CD14-positive monocyte (primary cell): Measurements from ENCODE around the gene USP17L17. TPM values are rescaled to one million over a fixed set of nuclear protein-coding genes. Genes with fewer than 3 reads are reported as not detected.
"Not testable (repeated sequence)": the region's sequence is repeated elsewhere in the genome, so short reads cannot be mapped to it uniquely, and the experiment has no call there.

ENCODE experiments used
- DNase-seq, 3 donors: peaks; one replicate each; pipeline ENCODE4 v3.0.0-alpha.2; 2011 to 2022
- H2AFZ ChIP-seq: 2 replicates; pipeline ENCODE4 v1.6.0; 2012; ENCODE audit warnings: mild to moderate bottlenecking, low read depth, low read length, inconsistent platforms; ENCODE audit not compliant: insufficient read depth, poor library complexity, severe bottlenecking
- H3K27ac ChIP-seq, 2 donors: 1 replicate in 1 of 2; 2 replicates in 1 of 2; pipeline ENCODE4 v1.5.1; 2012 to 2013; ENCODE audit warnings: low read length in 2 of 2, control low read depth in 1 of 2, inconsistent platforms in 1 of 2, low read depth in 1 of 2, mild to moderate bottlenecking in 1 of 2
- H3K27me3 ChIP-seq, 2 donors: one replicate each; pipeline versions ENCODE4 v1.6.0 to v1.6.1; 2011 to 2013; ENCODE audit warnings: low read length in 2 of 2; ENCODE audit not compliant: control insufficient read depth in 2 of 2, insufficient read depth in 2 of 2
- H3K36me3 ChIP-seq, 2 donors: replicated peaks in 1 of 2; 1 replicate in 1 of 2; 2 replicates in 1 of 2; pipeline versions ENCODE4 v1.5.1 to v1.6.1; 2012 to 2013; ENCODE audit warnings: low read length in 2 of 2, control low read depth in 1 of 2, inconsistent platforms in 1 of 2, mild to moderate bottlenecking in 1 of 2; ENCODE audit not compliant: insufficient read depth in 2 of 2, control insufficient read depth in 1 of 2
- H3K4me1 ChIP-seq, 2 donors: 1 replicate in 1 of 2; 2 replicates in 1 of 2; pipeline versions ENCODE4 v1.5.1 to v1.6.1; 2012 to 2013; ENCODE audit warnings: low read length in 2 of 2, control low read depth in 1 of 2, inconsistent platforms in 1 of 2, mild to moderate bottlenecking in 1 of 2, moderate library complexity in 1 of 2; ENCODE audit not compliant: insufficient read depth in 2 of 2, control insufficient read depth in 1 of 2
- H3K4me2 ChIP-seq: replicated peaks from 2 replicates; pipeline ENCODE3; 2012; ENCODE audit warnings: low read length, moderate library complexity, mild to moderate bottlenecking; ENCODE audit not compliant: poor library complexity, severe bottlenecking; ENCODE audit errors: extremely low read depth
- H3K4me3 ChIP-seq, 3 experiments: fragments of 200-600 bp in 1 of 3; sonication (generic) in 1 of 3; replicated peaks in 1 of 3; 1 replicate in 2 of 3; 2 replicates in 1 of 3; pipeline ENCODE4 v1.5.1; 2011 to 2013; ENCODE audit warnings: low read length in 3 of 3, mild to moderate bottlenecking in 3 of 3, control low read depth in 2 of 3, low read depth in 2 of 3, inconsistent platforms in 1 of 3, moderate library complexity in 1 of 3
- H3K79me2 ChIP-seq: 2 replicates; pipeline ENCODE4 v1.6.0; 2012; ENCODE audit warnings: mild to moderate bottlenecking, control low read depth, inconsistent platforms, low read length, moderate library complexity; ENCODE audit not compliant: insufficient read depth
- H3K9ac ChIP-seq: 2 replicates; pipeline ENCODE4 v1.6.0; 2017; ENCODE audit warnings: low read length, mild to moderate bottlenecking; ENCODE audit not compliant: insufficient read depth, poor library complexity, severe bottlenecking
- H3K9me3 ChIP-seq, 2 donors: replicated peaks in 1 of 2; 1 replicate in 1 of 2; 2 replicates in 1 of 2; pipeline versions ENCODE4 v1.5.1 to v1.6.1; 2012 to 2013; ENCODE audit warnings: low read length in 2 of 2, control low read depth in 1 of 2; ENCODE audit not compliant: control insufficient read depth in 1 of 2, insufficient read depth in 1 of 2
- H4K20me1 ChIP-seq: 2 replicates; pipeline ENCODE4 v1.6.0; 2012; ENCODE audit warnings: mild to moderate bottlenecking, low read length, control low read depth, moderate library complexity; ENCODE audit not compliant: insufficient read depth
- H3K27ac Mint-ChIP-seq, 7 donors: one replicate each; pipeline ENCODE4 v1.8.0; 2020; ENCODE audit warnings: mild to moderate bottlenecking in 7 of 7, mixed read lengths in 7 of 7, moderate library complexity in 6 of 7, inconsistent platforms in 2 of 7
- H3K27me3 Mint-ChIP-seq, 3 donors: one replicate each; pipeline ENCODE4 v1.8.0; 2021 to 2022; ENCODE audit warnings: low read depth in 3 of 3, mild to moderate bottlenecking in 3 of 3, mixed read lengths in 3 of 3, moderate library complexity in 3 of 3, inconsistent platforms in 1 of 3
- H3K36me3 Mint-ChIP-seq, 2 donors: one replicate each; pipeline ENCODE4 v1.8.0; 2020; ENCODE audit warnings: mixed read lengths in 2 of 2, inconsistent platforms in 1 of 2, mild to moderate bottlenecking in 1 of 2
- H3K4me1 Mint-ChIP-seq: one replicate; pipeline ENCODE4 v1.8.0; 2020; ENCODE audit warnings: mild to moderate bottlenecking, mixed read lengths
- H3K4me3 Mint-ChIP-seq, 2 donors: one replicate each; pipeline ENCODE4 v1.8.0; 2020; ENCODE audit warnings: mild to moderate bottlenecking in 2 of 2, mixed read lengths in 2 of 2, moderate library complexity in 1 of 2
- H3K9me3 Mint-ChIP-seq, 7 donors: one replicate each; pipeline ENCODE4 v1.8.0; 2020 to 2022; ENCODE audit warnings: mixed read lengths in 7 of 7, mild to moderate bottlenecking in 6 of 7, moderate library complexity in 6 of 7, inconsistent platforms in 2 of 7
- WGBS: methylation state at CpG from one replicate; pipeline ENCODE4 v1.1.5; 2013; ENCODE audit warnings: missing lambda C conversion rate; ENCODE audit not compliant: insufficient coverage; 5-methylcytosine and 5-hydroxymethylcytosine counted together
- intact Hi-C, 2 donors: fragments of 100-400 bp; cut with micrococcal nuclease; formaldehyde crosslinking; loops; one replicate each; pipeline versions ENCODE4 v1.15.0 to v1.15.1; 2023
- polyA plus RNA-seq, 3 donors: library from polyadenylated mRNA; depleted of rRNA in 1 of 3; unstranded in 2 of 3; stranded (reverse) in 1 of 3; fragments of 300-500 nt in 2 of 3; fragments of >200 nt in 1 of 3; fragmentation: Illumina TruSeq in 2 of 3; gene quantifications; 1 replicate in 2 of 3; 2 replicates in 1 of 3; pipeline ENCODE4 v1.2.3, GENCODE V29; 2012 to 2021

USP17L17 gene
- polyA plus RNA-seq, 3 donors, result not detected

DNA sequence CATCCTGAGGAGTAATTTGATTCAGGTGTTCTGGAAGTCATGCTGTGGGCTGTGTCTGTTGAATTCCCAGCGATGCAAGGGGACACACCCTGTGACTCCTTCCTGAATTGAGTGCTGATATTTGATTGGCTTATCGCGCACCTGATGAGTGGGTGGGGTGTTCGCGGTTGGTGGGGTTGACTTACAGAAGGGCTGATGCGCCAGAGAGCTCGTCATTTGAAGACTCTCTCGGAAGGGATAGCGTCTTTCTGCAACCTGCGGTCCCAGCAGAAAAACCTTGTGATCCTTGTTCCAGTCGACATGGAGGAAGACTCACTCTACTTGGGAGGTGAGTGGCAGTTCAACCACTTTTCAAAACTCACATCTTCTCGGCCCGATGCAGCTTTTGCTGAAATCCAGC is 18.9 kb downstream of the USP17L17 start, which contains the start of gene USP17L21:
Gene USP17L21, plus strand, starts transcription at position 301 of the 400 bp plus-strand sequence. Its CDS starts 0 bp downstream, at position 301.
- H3K27ac ChIP-seq, H3K4me2 ChIP-seq, H3K27me3 Mint-ChIP-seq, H3K4me3 ChIP-seq, H3K9ac ChIP-seq, DNase-seq, H4K20me1 ChIP-seq, H3K27me3 ChIP-seq, H3K79me2 ChIP-seq, H3K9me3 ChIP-seq, H3K4me3 Mint-ChIP-seq, H3K4me1 ChIP-seq, intact Hi-C loops, H2AFZ ChIP-seq, H3K36me3 ChIP-seq, H3K4me1 Mint-ChIP-seq, H3K9me3 Mint-ChIP-seq, H3K27ac Mint-ChIP-seq, H3K36me3 Mint-ChIP-seq: not testable (repeated sequence)
- WGBS, result no CpG with 5 or more reads among the region's 13 CpGs

DNA sequence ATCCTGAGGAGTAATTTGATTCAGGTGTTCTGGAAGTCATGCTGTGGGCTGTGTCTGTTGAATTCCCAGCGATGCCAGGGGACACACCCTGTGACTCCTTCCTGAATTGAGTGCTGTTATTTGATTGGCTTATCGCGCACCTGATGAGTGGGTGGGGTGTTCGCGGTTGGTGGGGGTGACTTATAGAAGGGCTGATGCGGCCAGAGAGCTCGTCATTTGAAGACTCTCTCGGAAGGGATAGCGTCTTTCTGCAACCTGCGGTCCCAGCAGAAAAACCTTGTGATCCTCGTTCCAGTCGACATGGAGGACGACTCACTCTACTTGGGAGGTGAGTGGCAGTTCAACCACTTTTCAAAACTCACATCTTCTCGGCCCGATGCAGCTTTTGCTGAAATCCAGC is 23.6 kb downstream of the USP17L17 start, which contains the start of gene USP17L22:
Gene USP17L22, plus strand, starts transcription at position 301 of the 400 bp plus-strand sequence. Its CDS starts 0 bp downstream, at position 301.
- H3K9ac ChIP-seq, H2AFZ ChIP-seq, H3K4me2 ChIP-seq, H3K4me1 Mint-ChIP-seq, DNase-seq, H3K4me3 Mint-ChIP-seq, H3K9me3 ChIP-seq, H3K36me3 ChIP-seq, H3K9me3 Mint-ChIP-seq, H3K27me3 ChIP-seq, H3K79me2 ChIP-seq, H3K27ac ChIP-seq, H3K36me3 Mint-ChIP-seq, H4K20me1 ChIP-seq, H3K4me1 ChIP-seq, intact Hi-C loops, H3K27ac Mint-ChIP-seq, H3K4me3 ChIP-seq, H3K27me3 Mint-ChIP-seq: not testable (repeated sequence)
- WGBS, result no CpG with 5 or more reads among the region's 15 CpGs

DNA sequence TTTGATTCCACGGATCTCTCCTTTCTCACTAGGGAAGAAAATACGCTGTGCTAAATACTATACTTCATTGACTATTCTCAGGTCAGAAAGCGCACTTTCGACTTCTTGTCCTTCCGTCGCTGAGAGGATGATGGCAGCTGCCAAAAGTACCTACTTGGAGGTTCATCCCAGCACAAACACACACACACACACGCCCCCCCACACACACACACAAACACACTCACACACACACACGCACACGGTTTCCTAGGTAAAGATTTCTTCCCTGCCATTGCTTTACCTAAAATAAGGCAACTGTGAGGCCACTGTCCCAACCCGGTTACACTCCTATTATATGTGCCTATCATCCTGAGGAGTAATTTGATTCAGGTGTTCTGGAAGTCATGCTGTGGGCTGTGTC is 28.0 kb downstream of the USP17L17 start:
- H3K36me3 ChIP-seq, H3K9me3 Mint-ChIP-seq, H3K4me3 Mint-ChIP-seq, H3K27ac Mint-ChIP-seq, H3K27me3 ChIP-seq, H3K4me2 ChIP-seq, DNase-seq, H3K9me3 ChIP-seq, H3K79me2 ChIP-seq, H3K9ac ChIP-seq, intact Hi-C loops, H3K4me3 ChIP-seq, H3K27ac ChIP-seq, H3K27me3 Mint-ChIP-seq, H3K4me1 ChIP-seq, H3K4me1 Mint-ChIP-seq, H2AFZ ChIP-seq, H3K36me3 Mint-ChIP-seq, H4K20me1 ChIP-seq: not testable (repeated sequence)
- 75% methylated on average over 1 of the region's 10 CpGs for WGBS

Other genes starting within 250 kb of the USP17L17 start
- gene FAM90A26, start 73.5 kb upstream of the USP17L17 start, polyA plus RNA-seq, result not detected
- gene USP17L10, start 33.2 kb upstream of the USP17L17 start, polyA plus RNA-seq, result not detected
- not detected for gene USP17L11, start 28.5 kb upstream of the USP17L17 start, polyA plus RNA-seq
- not detected for gene USP17L12, start 23.7 kb upstream of the USP17L17 start, polyA plus RNA-seq
- not detected for gene USP17L13, start 19.0 kb upstream of the USP17L17 start, polyA plus RNA-seq
- gene USP17L15, start 9.5 kb upstream of the USP17L17 start, polyA plus RNA-seq, result not detected
- not detected for gene USP17L18, start 4.8 kb downstream of the USP17L17 start, polyA plus RNA-seq
- not detected for gene USP17L19, start 9.5 kb downstream of the USP17L17 start, polyA plus RNA-seq
- not detected for gene USP17L20, start 14.2 kb downstream of the USP17L17 start, polyA plus RNA-seq
- gene USP17L21, start 19.0 kb downstream of the USP17L17 start, polyA plus RNA-seq, result not detected
- not detected for gene USP17L22, start 23.7 kb downstream of the USP17L17 start, polyA plus RNA-seq
- gene USP17L24, start 81.3 kb downstream of the USP17L17 start, polyA plus RNA-seq, result not detected
- gene USP17L25, start 86.0 kb downstream of the USP17L17 start, polyA plus RNA-seq, result not detected
- gene USP17L26, start 90.8 kb downstream of the USP17L17 start, polyA plus RNA-seq, result not detected
- not detected for gene USP17L5, start 95.5 kb downstream of the USP17L17 start, polyA plus RNA-seq
- not detected for gene USP17L27, start 100.3 kb downstream of the USP17L17 start, polyA plus RNA-seq
- not detected for gene USP17L28, start 105.0 kb downstream of the USP17L17 start, polyA plus RNA-seq
- gene USP17L29, start 109.8 kb downstream of the USP17L17 start, polyA plus RNA-seq, result not detected
- not detected for gene USP17L30, start 119.2 kb downstream of the USP17L17 start, polyA plus RNA-seq
- not detected for gene DEFB131A, start 200.5 kb downstream of the USP17L17 start, polyA plus RNA-seq